ENCODE results near the gene EFNA5.

EFNA5 gene

DNA sequence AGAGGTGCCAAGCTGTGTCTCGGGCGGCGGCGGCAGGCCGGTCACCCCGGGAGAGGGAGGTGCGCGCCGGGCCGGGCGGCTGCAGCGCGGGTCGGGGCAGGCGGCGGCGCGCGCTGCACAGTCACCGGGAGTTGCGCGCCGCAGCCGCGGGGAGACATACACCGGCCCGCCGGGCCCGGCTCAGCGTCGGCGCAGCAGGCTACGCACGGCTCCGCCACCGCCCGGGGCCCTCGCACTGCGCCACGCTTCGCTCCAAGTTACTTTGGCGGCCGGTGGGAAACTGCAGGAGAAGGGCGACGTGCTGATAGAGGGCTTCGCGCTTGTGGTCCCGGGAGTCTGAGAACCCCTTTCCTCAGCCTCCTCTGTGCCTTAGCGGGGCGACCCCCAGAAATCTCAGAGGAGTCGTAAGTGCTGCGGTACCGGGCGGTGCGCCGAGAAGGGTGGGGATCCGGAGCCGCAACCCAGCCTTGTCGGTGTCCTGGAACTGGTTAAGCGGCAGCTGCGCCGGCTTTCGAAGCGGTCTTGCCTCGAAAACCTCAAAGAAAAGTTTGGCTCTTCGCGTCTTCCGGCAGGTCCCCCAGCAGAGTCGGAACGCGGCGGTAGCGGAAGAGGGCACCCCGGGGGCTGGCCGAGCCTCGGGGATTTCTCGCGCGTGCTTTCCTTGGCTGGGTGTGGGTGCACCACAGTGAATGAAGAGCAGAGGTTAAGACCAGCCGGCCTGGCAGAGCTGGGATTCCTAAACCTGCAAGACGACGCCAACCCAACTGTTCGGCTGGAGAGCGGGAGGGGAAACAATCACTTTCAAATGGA lies at the start of gene EFNA5:
Gene EFNA5 (minus strand): TSS at position 6 of the 810 bp plus-strand sequence.
- peak; percentile 49 for DNase-seq

DNA sequence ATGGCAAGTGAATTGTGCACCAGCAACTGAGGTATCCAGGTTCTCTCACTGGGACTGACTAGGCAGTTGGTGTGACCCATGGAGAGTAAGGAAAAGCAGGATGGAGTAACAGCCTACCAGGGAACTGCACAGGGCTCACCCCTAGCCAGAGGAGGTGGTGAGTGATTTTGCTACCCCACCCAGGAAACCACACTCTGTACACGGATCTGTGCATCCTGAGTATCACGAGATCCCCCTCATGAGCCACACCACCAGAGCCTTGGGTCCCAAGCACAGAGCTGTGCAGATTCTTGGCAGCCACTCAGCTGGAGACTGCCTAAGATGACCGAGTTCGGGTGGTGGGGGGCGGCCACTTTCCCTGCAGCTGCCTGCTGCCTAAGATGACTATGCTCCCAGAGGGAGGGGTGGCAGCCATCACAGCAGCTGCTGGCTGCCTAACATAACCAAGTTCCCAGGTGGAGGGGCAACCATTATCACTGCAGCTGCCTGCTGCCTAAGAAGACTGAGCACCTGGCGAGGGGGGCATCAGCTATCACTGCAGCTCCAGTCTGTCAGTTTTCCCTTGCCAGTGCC lies 48.4 kb upstream of the EFNA5 start:
- no peak for DNase-seq

DNA sequence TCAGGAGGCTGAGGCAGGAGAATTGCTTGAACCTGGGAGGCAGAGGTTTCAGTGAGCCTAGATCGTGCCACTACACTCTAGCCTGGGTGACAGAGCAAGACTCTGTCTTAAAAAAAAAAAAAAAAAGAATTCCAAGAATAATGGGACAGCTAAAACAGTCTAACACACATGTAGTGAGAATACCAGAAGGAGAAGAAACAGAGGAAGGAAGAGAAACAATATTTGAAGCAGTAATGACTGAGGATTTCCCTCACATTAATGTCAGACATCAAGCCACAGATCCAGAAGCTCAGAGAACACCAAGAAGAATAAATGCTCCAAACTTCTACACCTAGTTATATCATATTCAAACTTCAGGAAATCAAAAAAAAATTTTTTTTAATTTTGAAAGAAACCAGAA lies 47.1 kb upstream of the EFNA5 start:
- DNase-seq, result no peak

DNA sequence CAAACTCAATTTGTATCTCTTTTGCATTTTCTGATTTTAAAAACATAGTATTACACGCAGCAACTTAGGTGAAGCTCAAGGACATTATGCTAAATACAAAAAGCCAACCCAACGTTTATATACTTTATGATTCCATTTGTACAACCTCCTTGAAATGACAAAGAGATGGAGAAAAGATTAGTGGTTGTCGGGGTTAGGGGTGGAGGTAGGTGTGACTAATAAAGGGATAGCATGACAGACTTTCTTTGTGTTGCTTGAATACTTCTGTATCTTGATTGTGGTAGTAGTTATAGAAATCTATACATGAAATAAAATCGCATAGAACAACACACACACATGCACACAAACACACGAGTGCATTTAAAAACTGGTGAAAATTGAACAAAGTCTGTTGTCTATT lies 42.5 kb upstream of the EFNA5 start:
- DNase-seq, result no peak

DNA sequence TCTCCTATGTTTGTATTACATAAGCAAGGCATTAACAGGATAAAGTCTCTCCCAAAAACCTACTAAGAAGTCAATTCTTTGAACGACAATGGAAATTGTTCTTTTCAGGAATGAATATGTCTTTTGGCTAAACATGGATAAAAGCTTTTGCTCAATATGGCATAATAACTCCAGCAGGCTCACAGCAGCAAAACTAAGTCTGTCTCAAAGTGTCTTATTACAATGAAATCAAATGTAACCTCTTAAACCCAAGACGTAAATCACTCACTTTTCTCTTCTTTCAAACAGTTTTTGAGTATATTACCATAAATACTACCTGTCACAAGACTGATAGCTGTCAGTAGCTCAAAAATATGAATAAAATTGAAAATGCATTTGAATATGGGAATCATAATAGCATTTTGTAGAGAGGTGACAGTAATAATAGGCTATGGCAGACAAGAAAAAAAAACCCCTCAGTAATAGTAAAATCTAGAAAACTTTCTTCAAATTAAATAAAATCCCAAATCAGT lies 41.7 kb upstream of the EFNA5 start:
- no peak for DNase-seq

DNA sequence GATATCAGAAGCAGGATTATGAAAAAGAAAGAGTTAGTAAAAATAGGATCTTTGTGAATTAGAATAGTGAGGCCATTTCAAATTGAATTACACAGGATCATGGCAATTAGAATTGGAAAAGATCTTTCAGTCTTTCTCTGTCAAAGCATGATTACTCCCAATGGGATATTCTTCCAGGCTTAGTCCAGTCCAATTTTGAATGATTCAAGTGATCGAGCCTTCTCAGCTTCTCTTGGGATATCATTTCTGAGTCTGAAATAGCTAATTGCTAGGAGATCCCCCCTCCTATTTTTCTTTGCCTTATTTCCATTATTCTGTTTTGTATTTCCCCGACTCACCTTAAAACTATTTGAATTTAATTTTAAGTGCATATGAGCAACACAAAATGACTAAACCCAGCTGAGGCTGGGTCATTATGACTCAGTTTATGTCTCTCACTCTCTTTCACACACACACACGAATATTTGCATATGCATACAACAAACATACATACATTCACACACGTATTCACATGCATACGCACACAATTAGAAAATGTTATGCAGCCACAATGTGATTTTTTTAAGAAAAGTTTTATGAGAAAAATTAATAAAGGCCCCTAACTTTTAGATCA lies 34.8 kb upstream of the EFNA5 start:
- DNase-seq, result no peak

DNA sequence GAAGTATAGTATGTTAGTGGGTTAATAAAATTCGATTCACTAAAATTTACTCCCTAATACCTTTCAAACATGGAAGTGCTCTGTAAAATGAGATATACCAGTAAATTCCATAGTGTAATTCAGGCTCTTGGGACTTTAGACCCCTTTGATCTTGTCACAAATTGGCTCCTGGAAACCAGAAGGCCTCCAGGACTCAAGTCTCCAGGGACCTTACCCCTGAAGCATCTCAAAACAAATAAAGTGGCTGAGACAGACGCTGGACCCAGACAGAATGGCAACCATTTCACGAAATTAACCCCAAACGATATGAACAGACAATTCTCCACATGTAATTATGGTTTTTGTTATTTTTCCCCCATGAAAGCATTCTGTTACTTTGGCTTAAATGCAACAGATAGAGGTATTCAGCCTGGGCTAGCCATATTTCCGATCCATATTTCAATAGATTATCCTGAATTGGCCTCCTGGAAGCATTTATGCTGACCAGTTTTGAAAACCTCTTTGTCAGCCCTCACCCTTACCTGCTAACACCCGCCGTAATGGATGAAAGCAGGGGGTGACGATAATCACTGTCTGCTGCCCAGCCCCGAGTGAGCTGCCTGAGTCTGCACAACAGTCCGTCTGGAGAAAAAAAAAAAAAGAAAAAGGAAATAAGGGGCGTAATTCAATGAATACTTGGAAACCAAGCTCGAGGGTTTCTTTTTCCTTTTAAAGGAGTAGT lies 34.1 kb upstream of the EFNA5 start:
- DNase-seq, result peak; percentile 4

DNA sequence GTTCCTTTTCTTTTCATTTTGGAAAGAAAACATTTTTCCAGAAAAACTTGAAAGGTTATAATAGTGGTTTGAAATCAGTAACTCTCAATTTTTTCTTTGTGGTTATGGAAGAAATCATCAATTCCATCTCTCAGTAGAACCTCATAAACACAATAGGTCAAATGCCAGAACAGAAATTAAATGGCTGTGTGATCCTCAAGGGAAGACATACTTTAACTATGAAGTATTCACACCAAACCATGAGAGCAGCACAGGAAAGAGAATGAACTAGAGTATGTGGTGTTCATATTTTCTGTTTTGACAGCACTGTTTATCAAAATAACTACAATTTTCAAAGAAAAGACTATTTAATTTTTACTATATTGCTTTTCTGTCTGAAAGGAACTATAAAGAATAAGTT lies 29.7 kb upstream of the EFNA5 start:
- DNase-seq, result no peak

DNA sequence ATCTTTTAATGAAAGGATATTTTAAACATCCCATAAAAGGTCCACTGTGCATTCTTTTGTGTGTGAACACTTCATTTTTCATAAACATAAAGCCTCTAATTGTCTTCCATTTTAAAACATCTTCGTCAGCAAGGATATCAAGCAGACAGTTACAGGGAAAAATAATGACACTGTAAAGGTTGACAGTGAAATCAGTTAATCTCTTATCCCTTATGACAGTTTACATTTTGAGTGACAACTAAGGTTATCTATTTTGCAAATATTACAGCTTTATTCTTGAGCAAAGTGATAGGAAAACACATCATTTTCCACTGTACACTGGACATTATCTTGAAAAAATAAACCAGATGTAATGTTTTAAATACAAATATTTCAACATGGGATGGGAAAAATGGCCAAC lies 28.7 kb upstream of the EFNA5 start:
- no peak for DNase-seq

DNA sequence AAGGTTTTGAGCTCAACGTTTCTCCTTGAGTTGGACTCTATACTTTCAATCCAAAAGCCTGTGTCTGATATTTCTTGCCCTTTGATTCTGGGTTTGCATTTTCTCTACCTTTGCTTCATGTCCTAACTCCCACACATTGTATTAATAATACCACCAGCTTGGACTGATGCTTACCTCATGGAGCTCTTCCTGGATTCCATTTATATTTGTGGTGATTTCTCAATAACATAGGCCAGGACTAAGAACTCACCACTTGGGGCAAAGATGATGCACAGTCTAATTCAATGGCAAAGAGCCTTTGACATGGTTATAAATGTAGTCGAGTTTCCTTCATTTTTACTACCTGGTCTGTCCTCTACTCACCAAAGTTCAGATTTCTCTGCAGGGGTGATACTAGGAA lies 27.5 kb upstream of the EFNA5 start:
- no peak for DNase-seq

DNA sequence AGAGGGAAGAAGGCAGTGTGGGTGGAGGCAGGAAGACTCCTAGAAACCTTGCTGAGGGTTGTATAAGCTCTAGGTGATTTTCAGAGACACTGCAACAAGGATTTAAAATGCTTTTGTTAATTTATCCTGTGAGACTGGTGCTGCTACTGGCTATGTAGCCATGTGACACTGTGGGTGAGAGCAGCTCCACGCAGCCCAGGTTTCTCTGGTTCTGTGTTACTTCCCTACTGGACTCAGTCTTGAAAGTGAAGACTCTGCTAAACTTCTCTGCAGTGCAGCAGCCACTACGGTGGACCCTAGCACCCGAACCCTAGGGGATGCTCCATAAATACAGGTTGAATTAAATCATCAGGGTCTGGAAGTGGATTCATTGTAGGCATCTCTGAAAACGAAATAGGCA lies 25.8 kb upstream of the EFNA5 start:
- DNase-seq, result no peak

DNA sequence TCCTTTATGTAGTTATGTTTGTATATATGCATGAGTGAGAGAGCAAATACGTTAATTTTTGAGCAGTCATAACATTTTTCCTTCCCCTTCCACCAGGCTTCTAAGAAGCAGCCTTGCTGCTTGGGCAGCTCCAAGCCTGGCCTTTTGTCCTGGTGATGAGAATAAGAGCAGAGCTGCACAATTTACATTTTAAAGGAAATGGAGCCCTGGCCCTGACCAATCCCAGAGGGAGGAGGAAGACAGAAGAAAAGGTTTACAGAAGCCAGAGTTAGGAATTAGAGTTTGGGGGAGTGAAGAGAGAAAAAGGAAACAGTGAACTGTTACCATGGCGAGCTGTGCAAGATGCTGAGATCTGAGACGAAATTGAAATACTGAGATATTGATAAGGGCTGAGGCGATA lies 25.3 kb upstream of the EFNA5 start:
- no peak for DNase-seq

DNA sequence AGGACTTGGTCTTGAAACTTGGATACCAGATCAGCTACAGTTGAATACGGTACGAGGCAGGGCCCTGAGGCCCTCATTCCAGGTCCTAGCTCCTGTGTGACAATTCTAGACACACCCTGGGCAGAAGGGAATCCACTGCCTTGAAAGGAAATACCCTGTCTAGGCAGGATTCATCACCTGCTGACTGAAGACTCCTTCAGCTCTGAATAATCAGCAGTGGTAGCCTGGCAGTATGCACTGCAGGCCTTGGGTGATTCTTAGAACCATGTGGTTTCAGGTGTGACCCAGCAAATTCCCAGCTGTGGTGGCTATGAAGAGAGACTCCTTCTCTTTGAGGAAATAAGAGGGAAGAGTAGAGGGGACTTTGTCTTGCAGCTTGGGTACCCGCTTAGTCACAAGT lies 17.2 kb upstream of the EFNA5 start:
- DNase-seq, result no peak

DNA sequence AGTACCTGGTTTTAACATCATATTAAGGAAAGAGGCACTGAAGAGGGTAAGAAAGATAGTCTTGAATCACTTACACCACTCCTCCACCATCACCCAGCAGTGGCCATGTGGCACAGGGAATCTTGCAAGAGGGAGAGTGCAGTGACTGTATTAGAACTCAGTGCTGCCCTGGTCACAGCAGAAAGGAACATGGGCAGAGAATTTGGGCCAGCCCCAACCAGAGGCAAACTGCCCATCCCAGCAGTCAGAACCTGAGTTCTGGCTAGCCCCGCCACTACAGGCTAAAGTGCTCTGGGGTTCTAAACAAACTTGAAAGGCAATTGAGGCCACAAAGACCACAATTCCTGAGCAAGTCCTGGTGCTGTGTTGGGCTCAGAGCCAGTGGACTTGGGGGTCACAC lies 16.7 kb upstream of the EFNA5 start:
- DNase-seq, result no peak

DNA sequence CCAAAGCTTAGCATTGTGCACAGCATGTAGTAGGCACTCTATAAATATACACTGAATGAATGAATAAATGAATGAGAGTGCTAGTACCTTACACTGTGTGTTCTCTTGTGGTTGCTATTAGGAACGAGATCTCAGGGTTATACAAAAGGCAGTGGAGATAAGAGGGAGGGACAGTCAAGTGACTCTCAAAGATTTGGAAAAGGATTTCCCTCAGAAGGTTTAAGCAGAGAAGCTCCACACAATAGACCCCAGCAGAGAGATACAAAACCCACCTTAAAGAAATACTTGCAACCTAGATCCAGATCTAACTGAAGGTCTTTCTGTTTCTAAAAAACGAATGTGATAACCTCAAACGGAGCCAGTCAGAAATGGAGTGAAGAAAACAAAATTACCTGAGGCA lies 11.8 kb upstream of the EFNA5 start:
- no peak for DNase-seq

DNA sequence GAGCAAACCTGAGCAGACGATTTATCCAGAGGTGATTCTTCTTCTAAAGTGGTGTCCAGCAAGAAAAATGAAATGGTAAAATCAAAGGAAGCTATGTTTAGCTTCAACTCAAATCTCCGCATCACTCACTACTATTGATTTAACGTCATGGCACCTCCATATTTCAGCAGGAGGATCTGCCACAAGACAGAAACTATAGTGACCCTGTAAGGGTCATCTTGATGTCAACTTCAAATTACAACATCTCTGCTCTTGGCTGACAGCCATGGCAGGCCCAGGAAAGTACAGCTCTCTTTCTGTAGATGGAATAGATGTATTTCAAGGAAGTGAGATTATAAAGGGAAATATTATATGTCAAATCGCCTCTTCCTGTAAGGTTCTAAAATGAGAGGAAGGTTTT lies 10.1 kb upstream of the EFNA5 start:
- DNase-seq, result no peak

DNA sequence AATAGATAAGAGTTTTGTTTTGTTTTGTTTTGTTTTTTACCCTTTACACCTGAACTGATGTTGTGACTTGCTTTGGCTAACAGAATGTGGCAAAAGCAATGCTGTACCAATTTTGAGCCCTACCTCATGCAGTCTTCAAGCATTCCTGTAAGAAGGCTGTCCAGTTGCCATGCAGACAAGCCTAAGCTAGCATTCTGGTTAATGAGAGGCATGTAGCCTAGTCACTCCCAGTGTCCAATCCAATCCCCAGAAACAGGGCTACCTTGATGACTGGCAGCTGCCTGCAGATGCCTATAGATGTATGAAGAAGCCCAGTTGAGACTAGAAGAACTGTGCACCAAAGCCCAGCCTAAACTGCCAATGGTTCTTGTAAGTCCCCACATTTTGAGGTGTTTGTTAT lies 9.4 kb upstream of the EFNA5 start:
- no peak for DNase-seq

DNA sequence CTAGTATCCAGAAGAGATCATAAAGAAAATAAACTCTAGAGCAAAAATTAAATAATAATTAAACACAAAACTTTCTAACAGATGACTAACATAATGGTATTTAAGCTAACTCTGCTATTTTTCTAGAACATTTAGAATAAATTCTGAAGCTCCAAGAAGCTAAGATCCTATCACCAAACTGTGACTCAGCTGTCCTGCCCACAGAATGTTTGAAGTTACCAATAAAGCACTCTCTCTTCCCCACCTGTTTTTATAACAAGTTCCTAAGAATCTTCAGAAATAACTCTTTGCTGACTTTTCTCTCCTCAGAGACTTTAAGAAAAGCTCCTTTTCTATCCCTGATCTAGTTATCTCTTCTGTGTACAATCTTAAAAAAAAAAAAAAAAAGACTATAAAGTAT lies 6.0 kb upstream of the EFNA5 start:
- DNase-seq, result no peak

DNA sequence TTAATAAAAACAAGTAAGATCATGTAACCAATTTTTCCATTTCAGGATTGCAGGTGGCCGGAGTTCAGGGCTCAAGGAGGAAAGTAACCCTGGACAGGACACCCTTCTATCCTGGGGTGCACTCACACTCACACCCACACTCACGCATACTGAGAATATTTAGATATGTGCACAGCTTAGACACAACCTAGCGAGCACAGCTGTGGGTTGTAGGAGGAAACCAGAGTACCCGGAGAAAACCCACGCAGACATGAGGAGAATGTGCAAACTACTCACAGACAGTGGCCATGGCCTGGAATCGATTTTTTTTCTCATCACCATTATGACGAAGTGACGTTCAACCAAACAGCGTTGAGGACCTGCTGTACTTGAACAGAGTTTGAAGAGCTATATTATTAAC lies 4.5 kb upstream of the EFNA5 start:
- DNase-seq, result no peak

DNA sequence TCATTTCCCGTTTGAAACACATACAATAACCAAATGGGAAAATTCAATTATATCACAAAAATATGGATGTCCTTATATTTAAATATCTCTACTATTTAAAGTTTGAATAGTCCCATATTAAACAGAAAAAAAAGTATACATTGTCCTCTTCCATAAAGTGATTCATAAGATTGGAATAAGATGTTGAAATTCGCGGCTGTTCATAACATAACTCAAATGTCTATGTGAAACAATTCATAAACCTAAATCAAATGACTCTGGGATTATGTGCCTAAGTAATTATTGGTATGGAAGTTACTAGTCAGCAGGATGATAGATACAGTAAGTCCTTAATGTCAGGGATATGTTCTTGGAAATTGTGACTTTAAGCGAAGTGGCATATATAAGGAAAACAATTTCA lies 3.9 kb upstream of the EFNA5 start:
- DNase-seq, result no peak

DNA sequence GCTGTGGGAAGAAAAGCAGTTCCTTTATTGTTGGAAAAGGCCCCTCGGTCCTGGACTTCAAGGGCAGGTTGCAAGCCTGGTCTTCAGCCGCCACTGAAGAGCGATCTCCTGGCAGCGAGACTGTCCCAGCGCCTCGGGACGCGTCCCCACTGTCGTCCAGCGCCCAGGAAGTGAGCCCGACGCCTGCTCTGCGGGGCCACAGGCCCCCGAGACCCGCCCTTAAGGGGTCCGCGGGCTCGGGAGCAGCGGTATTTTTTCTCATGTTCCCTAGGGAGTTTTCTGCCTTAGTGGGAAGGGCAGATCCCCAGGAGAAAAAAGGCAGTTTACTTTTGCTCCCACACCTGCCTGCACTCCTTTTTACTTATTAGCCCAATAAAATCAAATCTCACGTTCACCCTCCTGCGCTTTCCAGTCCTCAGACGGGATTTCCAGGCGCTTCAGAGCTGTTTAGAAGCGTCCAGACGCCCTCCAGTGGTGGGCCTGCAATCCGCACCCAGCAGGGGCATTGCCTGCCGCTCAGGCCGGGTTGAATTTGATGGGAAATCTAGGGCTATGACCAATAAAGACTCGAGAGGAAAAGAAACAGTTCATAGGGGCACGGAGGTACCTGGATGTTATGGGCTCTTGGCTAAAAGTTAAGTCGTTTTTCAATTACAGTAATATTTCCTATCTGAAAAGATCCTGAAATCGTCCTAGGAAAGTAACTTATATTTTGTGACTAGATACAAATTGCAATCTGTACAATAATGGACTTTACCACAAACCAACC lies 2.8 kb upstream of the EFNA5 start:
- DNase-seq, result peak; percentile 88

DNA sequence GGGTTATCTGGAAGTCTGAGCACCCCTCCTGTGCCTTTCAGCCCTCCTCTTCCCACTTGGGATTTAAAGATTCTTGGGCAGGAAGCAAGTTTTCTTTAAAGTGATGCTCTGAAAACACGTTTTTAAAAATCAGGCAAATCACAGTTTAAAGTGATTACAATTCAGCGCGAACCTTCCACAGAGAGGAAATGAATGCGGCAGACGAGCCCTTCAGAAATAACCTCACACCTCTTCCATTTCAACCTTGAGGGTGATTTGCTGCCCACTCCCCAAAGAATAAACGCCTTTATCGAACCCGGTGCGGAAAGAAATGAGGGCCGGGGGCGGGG lies 2.3 kb upstream of the EFNA5 start:
- peak; percentile 61 for DNase-seq
